CD4-positive, alpha-beta T cell (primary cell): ENCODE data around the gene CDH13. TPM values are rescaled to one million over a fixed set of nuclear protein-coding genes. Genes with fewer than 3 reads are reported as not detected.

Experiments used
- ATAC-seq: fragments of 200-7000 bp; cut with Tn5 transposase; one replicate; pipeline ENCODE4 v1.10.0; 2022; ENCODE audit warnings: mild to moderate bottlenecking; ENCODE audit not compliant: poor library complexity
- CTCF ChIA-PET: fragments of 350-600 bp; sonication (Branson Sonifier 250); formaldehyde crosslinking; loops from one replicate; lab custom pipeline; 2021; ENCODE audit warnings: antibody characterized with exemption, inconsistent platforms; lab: Charles Lee
- POLR2A ChIA-PET: fragments of 350-600 bp; sonication (Branson Sonifier 250); formaldehyde crosslinking; loops from one replicate; lab custom pipeline; 2021; ENCODE audit warnings: antibody characterized with exemption, inconsistent platforms; lab: Charles Lee
- DNase-seq, 14 experiments: peaks; one replicate each; pipeline ENCODE4 v3.0.0-alpha.2; 2013 to 2020; ENCODE audit warnings: mixed read lengths in 2 of 14
- H3K27ac ChIP-seq, 2 donors: one replicate each; pipeline versions ENCODE4 v1.5.1 to v1.7.0; 2013; ENCODE audit warnings: low read length in 2 of 2, low read depth in 1 of 2, mild to moderate bottlenecking in 1 of 2
- H3K27me3 ChIP-seq, 2 experiments: 1 replicate in 1 of 2; 2 replicates in 1 of 2; pipeline versions ENCODE4 v1.6.1 to v1.7.0; 2013; ENCODE audit warnings: low read length in 2 of 2, control low read depth in 1 of 2, mild to moderate bottlenecking in 1 of 2, moderate library complexity in 1 of 2; ENCODE audit not compliant: insufficient read depth in 2 of 2, control insufficient read depth in 1 of 2
- H3K36me3 ChIP-seq: one replicate; pipeline ENCODE4 v1.6.1; 2013; ENCODE audit warnings: low read length, control low read depth; ENCODE audit not compliant: insufficient read depth
- H3K4me1 ChIP-seq: one replicate; pipeline ENCODE4 v1.6.1; 2013; ENCODE audit warnings: low read length, control low read depth; ENCODE audit not compliant: insufficient read depth
- H3K4me3 ChIP-seq: one replicate; pipeline ENCODE4 v1.5.1; 2013; ENCODE audit warnings: mild to moderate bottlenecking, low read length, moderate library complexity
- H3K9me3 ChIP-seq, 2 experiments: 1 replicate in 1 of 2; 2 replicates in 1 of 2; pipeline versions ENCODE4 v1.6.1 to v1.7.0; 2013; ENCODE audit warnings: low read length in 2 of 2, mild to moderate bottlenecking in 2 of 2, control low read depth in 1 of 2, moderate library complexity in 1 of 2; ENCODE audit not compliant: control insufficient read depth in 1 of 2, insufficient read depth in 1 of 2
- H3K27ac Mint-ChIP-seq: one replicate; pipeline ENCODE4 v1.8.0; 2020; ENCODE audit warnings: mixed read lengths
- H3K27me3 Mint-ChIP-seq: one replicate; pipeline ENCODE4 v1.8.0; 2021; ENCODE audit warnings: mixed read lengths
- H3K36me3 Mint-ChIP-seq: one replicate; pipeline ENCODE4 v1.8.0; 2021; ENCODE audit warnings: low read depth, mixed read lengths
- H3K4me1 Mint-ChIP-seq: one replicate; pipeline ENCODE4 v1.8.0; 2021; ENCODE audit warnings: low read depth, mixed read lengths
- H3K4me3 Mint-ChIP-seq: one replicate; pipeline ENCODE4 v1.8.0; 2020; ENCODE audit warnings: mild to moderate bottlenecking, mixed read lengths
- H3K9me3 Mint-ChIP-seq: one replicate; pipeline ENCODE4 v1.8.0; 2020; ENCODE audit warnings: mixed read lengths
- CTCF ChIP-seq: fragments of 200-600 bp; IDR thresholded peaks from one replicate; pipeline ENCODE4 v1.8.0; 2022; ENCODE audit warnings: antibody characterized with exemption, mild to moderate bottlenecking
- intact Hi-C, 2 experiments: fragments of 100-400 bp; cut with DNase I in 1 of 2; cut with micrococcal nuclease in 1 of 2; formaldehyde crosslinking; loops; one replicate each; pipeline versions ENCODE4 v1.15.1 to v1.9.0; 2023 to 2025; cut with DNase I, micrococcal nuclease
- total RNA-seq, 174 experiments: library from RNA in 2 of 174; stranded (reverse) in 2 of 174; gene quantifications; one replicate each; pipeline ENCODE4 v1.2.3 and lab custom pipeline; 2021 to 2026

The CDH13 gene
- total RNA-seq, 2 experiments from 2014 or later, result not detected

- Mint-ChIP-seq H3K36me3 (no peaks in the 10 kb centered on the region), H3K27ac (no peak overlapping the region), H3K4me1 (no peaks in the 10 kb centered on the region), H3K9me3 (peaks cover 7% of the 10 kb centered on the region), H3K4me3 (no peak overlapping the region), H3K27me3 (peaks cover 8% of the 10 kb centered on the region)
- intact Hi-C loops, result no loop called here
- ChIA-PET CTCF (no interaction called here), POLR2A (no interaction called here)
- no peaks in the 10 kb centered on the region for H3K27me3 ChIP-seq
- DNase-seq (no peak), ATAC-seq (no peak)
- H3K4me3 ChIP-seq, result no peak overlapping the region
- peaks cover 0 to 9% of the 10 kb centered on the region in 2 experiments for H3K9me3 ChIP-seq
- no peaks in the 10 kb centered on the region for H3K4me1 ChIP-seq
- H3K27ac ChIP-seq, result no peak overlapping the region
- no peaks in the 10 kb centered on the region for H3K36me3 ChIP-seq
- TF ChIP-seq CTCF, result no peak
These were observed 501.3 kb downstream of the CDH13 start for GRCh38 chr16:83128041-83128440.

- Mint-ChIP-seq H3K27ac (no peak overlapping the region), H3K27me3 (peaks cover 8% of the 10 kb centered on the region), H3K4me3 (no peak overlapping the region), H3K36me3 (no peaks in the 10 kb centered on the region), H3K4me1 (no peaks in the 10 kb centered on the region), H3K9me3 (peaks cover 7% of the 10 kb centered on the region)
- ATAC-seq (no peak), DNase-seq (no peak)
- H3K9me3 ChIP-seq, result peaks cover 0 to 6% of the 10 kb centered on the region in 2 experiments
- ChIA-PET CTCF (no interaction called here), POLR2A (no interaction called here)
- H3K36me3 ChIP-seq, result no peaks in the 10 kb centered on the region
- no peak overlapping the region for H3K27ac ChIP-seq
- H3K27me3 ChIP-seq, result no peaks in the 10 kb centered on the region
- H3K4me1 ChIP-seq, result no peaks in the 10 kb centered on the region
- H3K4me3 ChIP-seq, result no peak overlapping the region
- intact Hi-C loops, result no loop called here
- no peak for TF ChIP-seq CTCF
These were observed 503.3 kb downstream of the CDH13 start for GRCh38 chr16:83130039-83130438.

- H3K4me1 Mint-ChIP-seq, result peaks cover 10% of the 10 kb centered on the region
- ChIA-PET CTCF (no interaction called here), POLR2A (no interaction called here)
- H3K4me3 ChIP-seq, result no peak overlapping the region
- H3K36me3 Mint-ChIP-seq, result no peaks in the 10 kb centered on the region
- H3K27me3 Mint-ChIP-seq, result no peaks in the 10 kb centered on the region
- no peaks in the 10 kb centered on the region for H3K36me3 ChIP-seq
- H3K9me3 Mint-ChIP-seq, result no peaks in the 10 kb centered on the region
- H3K9me3 ChIP-seq, result no peaks in the 10 kb centered on the region
- no peaks in the 10 kb centered on the region for H3K27me3 ChIP-seq
- no peak overlapping the region for H3K4me3 Mint-ChIP-seq
- H3K4me1 ChIP-seq, result peaks cover 9% of the 10 kb centered on the region
- no peak for DNase-seq
- intact Hi-C loops, result no loop called here
- H3K27ac ChIP-seq, result no peak overlapping the region
- no peak for TF ChIP-seq CTCF
- ATAC-seq, result no peak
- no peak overlapping the region for H3K27ac Mint-ChIP-seq
These were observed 507.9 kb downstream of the CDH13 start for GRCh38 chr16:83134638-83135037.
